Liver (tissue), 9 donors: Measurements from ENCODE around the gene LSM3. TPM values are rescaled to one million over a fixed set of nuclear protein-coding genes. Genes with fewer than 3 reads are reported as not detected.

Experiments
- DNase-seq: peaks from one replicate; pipeline ENCODE4 v3.0.0-alpha.2; 2017; ENCODE audit warnings: low spot score
- H3K27ac ChIP-seq, 2 donors: one replicate each; pipeline ENCODE4 v1.7.0; 2013; ENCODE audit warnings: inconsistent platforms in 2 of 2, low read length in 2 of 2, control low read depth in 1 of 2, low read depth in 1 of 2, mild to moderate bottlenecking in 1 of 2
- H3K27me3 ChIP-seq, 4 donors: one replicate each; pipeline versions ENCODE4 v1.6.1 to v1.7.0; 2013; ENCODE audit warnings: low read length in 3 of 4, inconsistent platforms in 1 of 4, mild to moderate bottlenecking in 1 of 4, moderate library complexity in 1 of 4; ENCODE audit not compliant: control insufficient read depth in 4 of 4, insufficient read depth in 4 of 4
- H3K36me3 ChIP-seq, 4 donors: one replicate each; pipeline versions ENCODE4 v1.6.1 to v1.7.0; 2013; ENCODE audit warnings: low read length in 3 of 4, mild to moderate bottlenecking in 3 of 4, low read depth in 1 of 4, moderate library complexity in 1 of 4; ENCODE audit not compliant: control insufficient read depth in 4 of 4, insufficient read depth in 3 of 4
- H3K4me1 ChIP-seq, 4 donors: one replicate each; pipeline versions ENCODE4 v1.6.1 to v1.7.0; 2013; ENCODE audit warnings: low read length in 3 of 4, mild to moderate bottlenecking in 3 of 4, moderate library complexity in 1 of 4; ENCODE audit not compliant: control insufficient read depth in 4 of 4, insufficient read depth in 4 of 4
- H3K4me3 ChIP-seq, 3 donors: one replicate each; pipeline versions ENCODE4 v1.6.1 to v1.7.0; 2013; ENCODE audit warnings: low read length in 3 of 3, control low read depth in 1 of 3, low read depth in 1 of 3, mild to moderate bottlenecking in 1 of 3
- H3K9ac ChIP-seq, 2 donors: one replicate each; pipeline ENCODE4 v1.7.0; 2013; ENCODE audit warnings: low read length in 2 of 2, mild to moderate bottlenecking in 2 of 2, moderate library complexity in 2 of 2, control low read depth in 1 of 2, low read depth in 1 of 2
- H3K9me3 ChIP-seq, 4 donors: one replicate each; pipeline versions ENCODE4 v1.6.1 to v1.7.0; 2013; ENCODE audit warnings: low read length in 3 of 4; ENCODE audit not compliant: control insufficient read depth in 4 of 4
- ATF3 ChIP-seq: IDR thresholded peaks from 2 replicates; pipeline ENCODE4 v1.6.1; 2016; ENCODE audit warnings: antibody characterized with exemption
- EGR1 ChIP-seq, 2 donors: IDR thresholded peaks; 2 replicates each; pipeline ENCODE4 v1.6.1; 2016 to 2018; ENCODE audit warnings: antibody characterized with exemption in 2 of 2, low read depth in 2 of 2
- FOXA1 ChIP-seq: IDR thresholded peaks from 2 replicates; pipeline ENCODE4 v1.6.1; 2016; ENCODE audit warnings: antibody characterized with exemption
- FOXA2 ChIP-seq: IDR thresholded peaks from 2 replicates; pipeline ENCODE4 v1.6.1; 2016; ENCODE audit warnings: antibody characterized with exemption
- HNF4A ChIP-seq, 2 donors: conservative IDR thresholded peaks; 2 replicates each; pipeline ENCODE4 v1.6.1; 2016; ENCODE audit warnings: antibody characterized with exemption in 2 of 2, mild to moderate bottlenecking in 2 of 2
- HNF4G ChIP-seq: IDR thresholded peaks from 2 replicates; pipeline ENCODE4 v1.6.1; 2016; ENCODE audit warnings: antibody characterized with exemption
- JUND ChIP-seq, 2 donors: IDR thresholded peaks; 2 replicates each; pipeline ENCODE4 v1.6.1; 2016; ENCODE audit warnings: antibody characterized with exemption in 2 of 2
- RAD21 ChIP-seq, 2 donors: IDR thresholded peaks; 2 replicates each; pipeline ENCODE4 v1.6.1; 2016; ENCODE audit warnings: antibody characterized with exemption in 2 of 2, mild to moderate bottlenecking in 2 of 2
- RXRA ChIP-seq, 2 donors: IDR thresholded peaks; 2 replicates each; pipeline ENCODE4 v1.6.1; 2017 to 2018; ENCODE audit warnings: antibody characterized with exemption in 2 of 2, mild to moderate bottlenecking in 1 of 2
- SP1 ChIP-seq: IDR thresholded peaks from 2 replicates; pipeline ENCODE4 v1.6.1; 2018; ENCODE audit warnings: antibody characterized with exemption, mild to moderate bottlenecking
- TAF1 ChIP-seq: conservative IDR thresholded peaks from 2 replicates; pipeline ENCODE4 v1.6.1; 2016; ENCODE audit warnings: antibody characterized with exemption, mild to moderate bottlenecking
- YY1 ChIP-seq: IDR thresholded peaks from 2 replicates; pipeline ENCODE4 v1.6.1; 2016; ENCODE audit warnings: antibody characterized with exemption, mild to moderate bottlenecking
- WGBS: extraction: QIAGEN DNeasy Blood & Tissue Kit; methylation state at CpG from one replicate; pipeline ENCODE4 v1.1.7; 2013; 5-methylcytosine and 5-hydroxymethylcytosine counted together
- polyA plus RNA-seq, 2 donors: library from polyadenylated mRNA; stranded (reverse) in 1 of 2; unstranded in 1 of 2; fragments of 200-250 nt in 1 of 2; fragments of >200 nt in 1 of 2; fragmentation: Nextera tagmentation in 1 of 2; extraction: Ambion mirVana in 1 of 2; gene quantifications; one replicate each; pipeline versions ENCODE4 v1.2.1 to v1.2.3, GENCODE V29; 2013 to 2015
- total RNA-seq, 2 donors: library from RNA; depleted of rRNA; stranded (reverse); fragments of >200 nt; gene quantifications; one replicate each; pipeline ENCODE4 v1.2.3, GENCODE V29; 2014
- TF ChIP-seq, protein P1 (sequence below): fragments of 150-350 bp; IDR thresholded peaks from 2 replicates; pipeline ENCODE4 v1.5.1; 2017; ENCODE audit warnings: improper control_type of control experiment, low read depth, low read length; ENCODE audit not compliant: missing input control
- TF ChIP-seq, protein P2 (sequence below): IDR thresholded peaks from 2 replicates; pipeline ENCODE4 v1.6.1; 2016; ENCODE audit warnings: antibody characterized with exemption, mild to moderate bottlenecking
- TF ChIP-seq, protein P3 (sequence below): IDR thresholded peaks from 2 replicates; pipeline ENCODE4 v1.6.1; 2016; ENCODE audit warnings: antibody characterized with exemption
- TF ChIP-seq, protein P4 (sequence below): IDR thresholded peaks from 2 replicates; pipeline ENCODE4 v1.6.1; 2016; ENCODE audit warnings: antibody characterized with exemption
- donor health status: healthy.
- donor health status: healthy.
- donor health status: healthy.
- donor health status: healthy.
- donor health status: healthy.

Gene LSM3
- total and polyA plus RNA-seq, 4 donors = 3.7 to 17.0 (median 5.0) TPM

GRCh38 chr3:14141144-14141543 lies 37.5 kb upstream of the LSM3 start:
- Histone ChIP-seq H3K36me3 (peaks cover 0 to 8% (median 5%) of the 10 kb centered on the region in 4 donors), H3K9ac (no peak overlapping the region), H3K9me3 (no peaks in the 10 kb centered on the region), H3K27me3 (no peaks in the 10 kb centered on the region), H3K4me3 (no peak overlapping the region), H3K27ac (peak overlapping the region; percentile 60 to 72), H3K4me1 (peaks cover 22 to 92% (median 79%) of the 10 kb centered on the region in 4 donors)
- DNase-seq = no peak
- TF ChIP-seq FOXA1 = no peak
- TF ChIP-seq, protein P1, sequence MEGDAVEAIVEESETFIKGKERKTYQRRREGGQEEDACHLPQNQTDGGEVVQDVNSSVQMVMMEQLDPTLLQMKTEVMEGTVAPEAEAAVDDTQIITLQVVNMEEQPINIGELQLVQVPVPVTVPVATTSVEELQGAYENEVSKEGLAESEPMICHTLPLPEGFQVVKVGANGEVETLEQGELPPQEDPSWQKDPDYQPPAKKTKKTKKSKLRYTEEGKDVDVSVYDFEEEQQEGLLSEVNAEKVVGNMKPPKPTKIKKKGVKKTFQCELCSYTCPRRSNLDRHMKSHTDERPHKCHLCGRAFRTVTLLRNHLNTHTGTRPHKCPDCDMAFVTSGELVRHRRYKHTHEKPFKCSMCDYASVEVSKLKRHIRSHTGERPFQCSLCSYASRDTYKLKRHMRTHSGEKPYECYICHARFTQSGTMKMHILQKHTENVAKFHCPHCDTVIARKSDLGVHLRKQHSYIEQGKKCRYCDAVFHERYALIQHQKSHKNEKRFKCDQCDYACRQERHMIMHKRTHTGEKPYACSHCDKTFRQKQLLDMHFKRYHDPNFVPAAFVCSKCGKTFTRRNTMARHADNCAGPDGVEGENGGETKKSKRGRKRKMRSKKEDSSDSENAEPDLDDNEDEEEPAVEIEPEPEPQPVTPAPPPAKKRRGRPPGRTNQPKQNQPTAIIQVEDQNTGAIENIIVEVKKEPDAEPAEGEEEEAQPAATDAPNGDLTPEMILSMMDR = no peak
- TF ChIP-seq HNF4G = no peak
- TF ChIP-seq, protein P2, sequence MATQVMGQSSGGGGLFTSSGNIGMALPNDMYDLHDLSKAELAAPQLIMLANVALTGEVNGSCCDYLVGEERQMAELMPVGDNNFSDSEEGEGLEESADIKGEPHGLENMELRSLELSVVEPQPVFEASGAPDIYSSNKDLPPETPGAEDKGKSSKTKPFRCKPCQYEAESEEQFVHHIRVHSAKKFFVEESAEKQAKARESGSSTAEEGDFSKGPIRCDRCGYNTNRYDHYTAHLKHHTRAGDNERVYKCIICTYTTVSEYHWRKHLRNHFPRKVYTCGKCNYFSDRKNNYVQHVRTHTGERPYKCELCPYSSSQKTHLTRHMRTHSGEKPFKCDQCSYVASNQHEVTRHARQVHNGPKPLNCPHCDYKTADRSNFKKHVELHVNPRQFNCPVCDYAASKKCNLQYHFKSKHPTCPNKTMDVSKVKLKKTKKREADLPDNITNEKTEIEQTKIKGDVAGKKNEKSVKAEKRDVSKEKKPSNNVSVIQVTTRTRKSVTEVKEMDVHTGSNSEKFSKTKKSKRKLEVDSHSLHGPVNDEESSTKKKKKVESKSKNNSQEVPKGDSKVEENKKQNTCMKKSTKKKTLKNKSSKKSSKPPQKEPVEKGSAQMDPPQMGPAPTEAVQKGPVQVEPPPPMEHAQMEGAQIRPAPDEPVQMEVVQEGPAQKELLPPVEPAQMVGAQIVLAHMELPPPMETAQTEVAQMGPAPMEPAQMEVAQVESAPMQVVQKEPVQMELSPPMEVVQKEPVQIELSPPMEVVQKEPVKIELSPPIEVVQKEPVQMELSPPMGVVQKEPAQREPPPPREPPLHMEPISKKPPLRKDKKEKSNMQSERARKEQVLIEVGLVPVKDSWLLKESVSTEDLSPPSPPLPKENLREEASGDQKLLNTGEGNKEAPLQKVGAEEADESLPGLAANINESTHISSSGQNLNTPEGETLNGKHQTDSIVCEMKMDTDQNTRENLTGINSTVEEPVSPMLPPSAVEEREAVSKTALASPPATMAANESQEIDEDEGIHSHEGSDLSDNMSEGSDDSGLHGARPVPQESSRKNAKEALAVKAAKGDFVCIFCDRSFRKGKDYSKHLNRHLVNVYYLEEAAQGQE = no peak
- TF ChIP-seq YY1 = no peak
- no peak for TF ChIP-seq RXRA (IDR thresholded peaks at IDR 0.05)
- no peak for TF ChIP-seq ATF3
- TF ChIP-seq, protein P3, sequence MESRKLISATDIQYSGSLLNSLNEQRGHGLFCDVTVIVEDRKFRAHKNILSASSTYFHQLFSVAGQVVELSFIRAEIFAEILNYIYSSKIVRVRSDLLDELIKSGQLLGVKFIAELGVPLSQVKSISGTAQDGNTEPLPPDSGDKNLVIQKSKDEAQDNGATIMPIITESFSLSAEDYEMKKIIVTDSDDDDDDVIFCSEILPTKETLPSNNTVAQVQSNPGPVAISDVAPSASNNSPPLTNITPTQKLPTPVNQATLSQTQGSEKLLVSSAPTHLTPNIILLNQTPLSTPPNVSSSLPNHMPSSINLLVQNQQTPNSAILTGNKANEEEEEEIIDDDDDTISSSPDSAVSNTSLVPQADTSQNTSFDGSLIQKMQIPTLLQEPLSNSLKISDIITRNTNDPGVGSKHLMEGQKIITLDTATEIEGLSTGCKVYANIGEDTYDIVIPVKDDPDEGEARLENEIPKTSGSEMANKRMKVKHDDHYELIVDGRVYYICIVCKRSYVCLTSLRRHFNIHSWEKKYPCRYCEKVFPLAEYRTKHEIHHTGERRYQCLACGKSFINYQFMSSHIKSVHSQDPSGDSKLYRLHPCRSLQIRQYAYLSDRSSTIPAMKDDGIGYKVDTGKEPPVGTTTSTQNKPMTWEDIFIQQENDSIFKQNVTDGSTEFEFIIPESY = no peak
- TF ChIP-seq, protein P4, sequence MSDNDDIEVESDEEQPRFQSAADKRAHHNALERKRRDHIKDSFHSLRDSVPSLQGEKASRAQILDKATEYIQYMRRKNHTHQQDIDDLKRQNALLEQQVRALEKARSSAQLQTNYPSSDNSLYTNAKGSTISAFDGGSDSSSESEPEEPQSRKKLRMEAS = no peak
- no peak for TF ChIP-seq EGR1 (IDR thresholded peaks at IDR 0.05; ENCODE audit: low read depth in 2 of 2)
- TF ChIP-seq SP1 = no peak
- 63% methylated on average over 2 of the region's 2 CpGs for WGBS

DNA sequence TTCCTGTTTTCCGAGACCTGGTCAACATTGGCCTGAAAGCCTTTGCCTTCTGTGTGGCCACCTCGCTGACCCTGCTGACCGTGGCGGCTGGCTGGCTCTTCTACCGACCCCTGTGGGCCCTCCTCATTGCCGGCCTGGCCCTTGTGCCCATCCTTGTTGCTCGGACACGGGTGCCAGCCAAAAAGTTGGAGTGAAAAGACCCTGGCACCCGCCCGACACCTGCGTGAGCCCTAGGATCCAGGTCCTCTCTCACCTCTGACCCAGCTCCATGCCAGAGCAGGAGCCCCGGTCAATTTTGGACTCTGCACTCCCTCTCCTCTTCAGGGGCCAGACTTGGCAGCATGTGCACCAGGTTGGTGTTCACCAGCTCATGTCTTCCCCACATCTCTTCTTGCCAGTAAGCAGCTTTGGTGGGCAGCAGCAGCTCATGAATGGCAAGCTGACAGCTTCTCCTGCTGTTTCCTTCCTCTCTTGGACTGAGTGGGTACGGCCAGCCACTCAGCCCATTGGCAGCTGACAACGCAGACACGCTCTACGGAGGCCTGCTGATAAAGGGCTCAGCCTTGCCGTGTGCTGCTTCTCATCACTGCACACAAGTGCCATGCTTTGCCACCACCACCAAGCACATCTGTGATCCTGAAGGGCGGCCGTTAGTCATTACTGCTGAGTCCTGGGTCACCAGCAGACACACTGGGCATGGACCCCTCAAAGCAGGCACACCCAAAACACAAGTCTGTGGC lies 36.8 kb upstream of the LSM3 start:
- no peak overlapping the region for H3K9ac ChIP-seq
- WGBS = 46% methylated on average over 19 of the region's 19 CpGs
- H3K36me3 ChIP-seq = peaks cover 3 to 13% (median 10%) of the 10 kb centered on the region in 4 donors
- H3K27me3 ChIP-seq = no peaks in the 10 kb centered on the region
- peak overlapping the region; percentile 60 to 72 for H3K27ac ChIP-seq
- no peaks in the 10 kb centered on the region for H3K9me3 ChIP-seq
- no peak for DNase-seq
- peaks cover 22 to 88% (median 75%) of the 10 kb centered on the region in 4 donors for H3K4me1 ChIP-seq
- no peak overlapping the region for H3K4me3 ChIP-seq
- TF ChIP-seq, protein P3 = no peak
- TF ChIP-seq TAF1 (no peak), RXRA (IDR thresholded peaks at IDR 0.05) (peak; percentile 11 to 67), FOXA1 (no peak), RAD21 (IDR thresholded peaks at IDR 0.05) (no peak), SP1 (no peak), FOXA2 (no peak), YY1 (no peak), HNF4G (no peak), JUND (IDR thresholded peaks at IDR 0.05) (no peak), ATF3 (no peak), HNF4A (conservative IDR thresholded peaks at IDR 0.05) (peak; percentile 48 to 73)
- TF ChIP-seq, protein P1 = no peak
